ES-I3 (cell line): ENCODE results near the gene ACTC1.

Experiments
- H3K36me3 ChIP-seq: 2 replicates; pipeline ENCODE4 v1.6.1; 2013; ENCODE audit warnings: mild to moderate bottlenecking, low read length, control low read depth, moderate library complexity; ENCODE audit not compliant: insufficient read depth
- H3K4me1 ChIP-seq: 2 replicates; pipeline ENCODE4 v1.6.1; 2013; ENCODE audit warnings: mild to moderate bottlenecking, control low read depth, low read length; ENCODE audit not compliant: insufficient read depth
- H3K9ac ChIP-seq: 2 replicates; pipeline ENCODE4 v1.6.1; 2013; ENCODE audit warnings: low read depth, mild to moderate bottlenecking, low read length, moderate library complexity
- H3K9me3 ChIP-seq: 2 replicates; pipeline ENCODE4 v1.6.1; 2013; ENCODE audit warnings: mild to moderate bottlenecking, low read length, moderate library complexity; ENCODE audit not compliant: control insufficient read depth, insufficient read depth

Gene ACTC1

GRCh38 chr15:34759347-34759746 is 36.0 kb downstream of the ACTC1 start:
- Histone ChIP-seq H3K36me3 (no peaks in the 10 kb centered on the region), H3K9me3 (no peaks in the 10 kb centered on the region), H3K4me1 (no peaks in the 10 kb centered on the region), H3K9ac (no peak overlapping the region)

- H3K9ac ChIP-seq, result no peak overlapping the region
- no peaks in the 10 kb centered on the region for H3K36me3 ChIP-seq
- H3K4me1 ChIP-seq, result no peaks in the 10 kb centered on the region
- no peaks in the 10 kb centered on the region for H3K9me3 ChIP-seq
Observed at GRCh38 chr15:34757262-34757661, 38.1 kb downstream of the ACTC1 start.

GRCh38 chr15:34755419-34755773 is 40.0 kb downstream of the ACTC1 start:
- H3K9me3 ChIP-seq, result no peaks in the 10 kb centered on the region
- H3K9ac ChIP-seq, result peak overlapping the region; percentile 52; the same call in 1 of the 2 replicates
- H3K4me1 ChIP-seq, result no peaks in the 10 kb centered on the region
- no peaks in the 10 kb centered on the region for H3K36me3 ChIP-seq

GRCh38 chr15:34754674-34755418 is 40.5 kb downstream of the ACTC1 start, which contains the start of gene GJD2:
GJD2 (minus strand) TSS chr15:34754998; CDS start chr15:34754488, 510 bp downstream.
- Histone ChIP-seq H3K9ac (peak within 1 kb of the TSS; percentile 52), H3K4me1 (no peaks in the 10 kb centered on the region), H3K36me3 (no peaks in the 10 kb centered on the region), H3K9me3 (no peaks in the 10 kb centered on the region)

- Histone ChIP-seq H3K9ac (peak overlapping the region; percentile 52; the same call in 1 of the 2 replicates), H3K4me1 (no peaks in the 10 kb centered on the region), H3K36me3 (no peaks in the 10 kb centered on the region), H3K9me3 (no peaks in the 10 kb centered on the region)
Observed at GRCh38 chr15:34754171-34754601, 41.2 kb downstream of the ACTC1 start.

- Histone ChIP-seq H3K36me3 (no peaks in the 10 kb centered on the region), H3K4me1 (no peaks in the 10 kb centered on the region), H3K9ac (no peak overlapping the region; the same call in 1 of the 2 replicates), H3K9me3 (no peaks in the 10 kb centered on the region)
Observed at GRCh38 chr15:34753236-34753894, 42.0 kb downstream of the ACTC1 start.

GRCh38 chr15:34749691-34750090 is 45.7 kb downstream of the ACTC1 start:
- H3K9me3 ChIP-seq, result no peaks in the 10 kb centered on the region
- H3K4me1 ChIP-seq, result no peaks in the 10 kb centered on the region
- no peak overlapping the region for H3K9ac ChIP-seq
- no peaks in the 10 kb centered on the region for H3K36me3 ChIP-seq
